ENCODE measurements around the gene PSMC2. TPM values are rescaled to one million over a fixed set of nuclear protein-coding genes. Genes with fewer than 3 reads are reported as not detected.

PSMC2 gene
- polyA plus RNA-seq, 3 donors, result 61.4 to 120 (median 104) TPM

DNA sequence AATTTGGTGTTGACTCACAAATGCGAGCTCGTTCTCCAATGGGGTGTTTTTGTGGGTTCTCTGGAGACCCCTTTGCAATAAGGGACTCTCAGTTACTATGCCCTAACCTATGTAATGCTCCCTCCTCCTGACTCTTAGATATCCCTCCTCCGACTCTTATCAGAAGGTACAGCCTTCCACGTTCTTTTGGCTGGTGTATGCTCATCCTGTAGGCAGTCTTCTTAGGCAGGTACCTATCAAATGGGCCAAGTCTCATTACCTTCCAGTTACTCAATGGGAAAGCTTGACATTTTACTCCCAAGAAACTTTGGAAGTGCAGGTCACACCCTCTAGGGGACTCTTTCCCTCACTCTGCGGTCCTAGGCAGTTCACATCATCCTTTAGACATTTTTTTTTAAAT is 66.0 kb downstream of the PSMC2 start:
- no peak for DNase-seq
- H3K4me3 ChIP-seq (replicated peaks in 1 of 3; ENCODE audit: low read depth in 2 of 3, low read length in 3 of 3), result no peak overlapping the region
- WGBS (ENCODE audit: insufficient coverage), result 93% methylated on average over 2 of the region's 5 CpGs
- intact Hi-C loops (cut with micrococcal nuclease), result no loop called here
- no peak overlapping the region for H3K9ac ChIP-seq (ENCODE audit: insufficient read depth, low read length, poor library complexity, severe bottlenecking)
- Mint-ChIP-seq H3K27me3 (ENCODE audit: low read depth in 3 of 3) (peaks cover 6 to 16% (median 13%) of the 10 kb centered on the region in 3 donors), H3K27ac (no peak overlapping the region), H3K9me3 (peaks cover 0 to 3% (median 0%) of the 10 kb centered on the region in 7 donors), H3K4me3 (no peak overlapping the region), H3K36me3 (no peaks in the 10 kb centered on the region), H3K4me1 (peaks cover 4% of the 10 kb centered on the region)
- no peaks in the 10 kb centered on the region for H3K9me3 ChIP-seq (replicated peaks in 1 of 2; ENCODE audit: control insufficient read depth in 1 of 2, insufficient read depth in 1 of 2, low read length in 2 of 2)
- no peaks in the 10 kb centered on the region for H3K27me3 ChIP-seq (ENCODE audit: control insufficient read depth in 2 of 2, insufficient read depth in 2 of 2, low read length in 2 of 2)
- H3K36me3 ChIP-seq (replicated peaks in 1 of 2; ENCODE audit: control insufficient read depth in 1 of 2, insufficient read depth in 2 of 2, low read length in 2 of 2), result no peaks in the 10 kb centered on the region
- TF ChIP-seq, protein P1, sequence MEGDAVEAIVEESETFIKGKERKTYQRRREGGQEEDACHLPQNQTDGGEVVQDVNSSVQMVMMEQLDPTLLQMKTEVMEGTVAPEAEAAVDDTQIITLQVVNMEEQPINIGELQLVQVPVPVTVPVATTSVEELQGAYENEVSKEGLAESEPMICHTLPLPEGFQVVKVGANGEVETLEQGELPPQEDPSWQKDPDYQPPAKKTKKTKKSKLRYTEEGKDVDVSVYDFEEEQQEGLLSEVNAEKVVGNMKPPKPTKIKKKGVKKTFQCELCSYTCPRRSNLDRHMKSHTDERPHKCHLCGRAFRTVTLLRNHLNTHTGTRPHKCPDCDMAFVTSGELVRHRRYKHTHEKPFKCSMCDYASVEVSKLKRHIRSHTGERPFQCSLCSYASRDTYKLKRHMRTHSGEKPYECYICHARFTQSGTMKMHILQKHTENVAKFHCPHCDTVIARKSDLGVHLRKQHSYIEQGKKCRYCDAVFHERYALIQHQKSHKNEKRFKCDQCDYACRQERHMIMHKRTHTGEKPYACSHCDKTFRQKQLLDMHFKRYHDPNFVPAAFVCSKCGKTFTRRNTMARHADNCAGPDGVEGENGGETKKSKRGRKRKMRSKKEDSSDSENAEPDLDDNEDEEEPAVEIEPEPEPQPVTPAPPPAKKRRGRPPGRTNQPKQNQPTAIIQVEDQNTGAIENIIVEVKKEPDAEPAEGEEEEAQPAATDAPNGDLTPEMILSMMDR (IDR thresholded peaks at IDR 0.05), result no peak
- no peak overlapping the region for H3K27ac ChIP-seq (ENCODE audit: low read depth in 1 of 2, low read length in 2 of 2)
- no peaks in the 10 kb centered on the region for H3K4me1 ChIP-seq (ENCODE audit: control insufficient read depth in 1 of 2, insufficient read depth in 2 of 2, low read length in 2 of 2)
- no peaks in the 10 kb centered on the region for H3K79me2 ChIP-seq (ENCODE audit: insufficient read depth, low read length)
- no peaks in the 10 kb centered on the region for H4K20me1 ChIP-seq (ENCODE audit: insufficient read depth, low read length)
- H2AFZ ChIP-seq (ENCODE audit: insufficient read depth, low read depth, low read length, poor library complexity, severe bottlenecking), result no peak overlapping the region
- no peak overlapping the region for H3K4me2 ChIP-seq (replicated peaks; ENCODE audit: extremely low read depth, low read length, poor library complexity, severe bottlenecking)

DNA sequence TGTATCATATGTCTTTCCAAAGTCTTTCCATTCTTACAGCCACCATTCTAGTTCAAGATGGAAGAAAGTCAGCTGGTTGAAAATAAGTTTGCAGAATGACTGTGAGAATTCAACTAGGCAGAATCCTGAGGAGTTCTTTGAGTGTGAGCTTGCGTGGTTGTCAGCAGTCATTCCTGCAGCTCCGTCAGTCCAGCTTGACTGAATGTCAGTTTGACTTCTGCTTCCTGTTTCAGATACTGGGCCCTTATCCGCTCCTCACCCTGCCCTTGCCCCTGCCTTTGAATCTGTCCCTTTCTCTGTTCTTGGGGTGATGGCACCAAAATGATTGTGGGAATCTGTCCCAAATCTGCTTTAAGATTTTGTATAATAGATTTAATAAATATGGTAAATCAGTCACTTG is 70.8 kb downstream of the PSMC2 start:
- no peaks in the 10 kb centered on the region for H3K9me3 Mint-ChIP-seq
- no peaks in the 10 kb centered on the region for H3K36me3 ChIP-seq (replicated peaks in 1 of 2; ENCODE audit: control insufficient read depth in 1 of 2, insufficient read depth in 2 of 2, low read length in 2 of 2)
- peaks cover 4% of the 10 kb centered on the region for H3K4me1 Mint-ChIP-seq
- WGBS (ENCODE audit: insufficient coverage), result 25% methylated on average over 2 of the region's 3 CpGs
- no peak overlapping the region for H3K4me2 ChIP-seq (replicated peaks; ENCODE audit: extremely low read depth, low read length, poor library complexity, severe bottlenecking)
- H3K4me3 Mint-ChIP-seq, result no peak overlapping the region
- no peak for DNase-seq
- no peaks in the 10 kb centered on the region for H3K27me3 ChIP-seq (ENCODE audit: control insufficient read depth in 2 of 2, insufficient read depth in 2 of 2, low read length in 2 of 2)
- H3K9me3 ChIP-seq (replicated peaks in 1 of 2; ENCODE audit: control insufficient read depth in 1 of 2, insufficient read depth in 1 of 2, low read length in 2 of 2), result no peaks in the 10 kb centered on the region
- intact Hi-C loops (cut with micrococcal nuclease), result no loop called here
- H3K36me3 Mint-ChIP-seq, result no peaks in the 10 kb centered on the region
- TF ChIP-seq, protein P1 (IDR thresholded peaks at IDR 0.05), result no peak
- no peak overlapping the region for H3K9ac ChIP-seq (ENCODE audit: insufficient read depth, low read length, poor library complexity, severe bottlenecking)
- H2AFZ ChIP-seq (ENCODE audit: insufficient read depth, low read depth, low read length, poor library complexity, severe bottlenecking), result peak overlapping the region; percentile 55
- no peaks in the 10 kb centered on the region for H4K20me1 ChIP-seq (ENCODE audit: insufficient read depth, low read length)
- H3K27ac ChIP-seq (ENCODE audit: low read depth in 1 of 2, low read length in 2 of 2), result no peak overlapping the region
- H3K27ac Mint-ChIP-seq, result no peak overlapping the region
- no peaks in the 10 kb centered on the region for H3K4me1 ChIP-seq (ENCODE audit: control insufficient read depth in 1 of 2, insufficient read depth in 2 of 2, low read length in 2 of 2)
- no peak overlapping the region for H3K4me3 ChIP-seq (replicated peaks in 1 of 3; ENCODE audit: low read depth in 2 of 3, low read length in 3 of 3)
- H3K79me2 ChIP-seq (ENCODE audit: insufficient read depth, low read length), result no peaks in the 10 kb centered on the region
- H3K27me3 Mint-ChIP-seq (ENCODE audit: low read depth in 3 of 3), result peaks cover 2 to 7% (median 3%) of the 10 kb centered on the region in 3 donors

Small RNA genes within 50 kb of the gene (small RNA-seq; reads per million reads assigned to genes)
- not detected for gene RPS29P16 (ENCODE audit: insufficient read length, low read depth)

Other genes starting within 250 kb of the PSMC2 start
- 1 to 10 TPM; 1.1 to 2.2 (median 1.6) TPM for gene NAPEPLD, start 198.5 kb upstream of the PSMC2 start, polyA plus RNA-seq
- gene PMPCB, start 50.2 kb upstream of the PSMC2 start, polyA plus RNA-seq, result 10 to 100 TPM; 42.8 to 50.8 (median 44.9) TPM
- 10 to 100 TPM in 1 of 3 donors, 1 to 10 TPM in 2; 5.6 to 18.6 (median 8.8) TPM for gene DNAJC2, start 2.9 kb upstream of the PSMC2 start, polyA plus RNA-seq
- gene SLC26A5, start 98.6 kb downstream of the PSMC2 start, polyA plus RNA-seq, result not detected

Measured in CD14-positive monocyte (primary cell).